Activated naive CD4-positive, alpha-beta T cell treated with anti-CD3 and anti-CD28 coated beads, Interleukin-2, amount 10 ng/mL, durations not matched to agents 7 days and 5 days (primary cell): ENCODE measurements around the gene PHGDH.
"Not testable (repeated sequence)": the region's sequence is repeated elsewhere in the genome, so short reads cannot be mapped to it uniquely, and the experiment has no call there.

ENCODE experiments used
- CTCF ChIA-PET: fragments of 350-600 bp; sonication (Branson Sonifier 250); formaldehyde crosslinking; loops from one replicate; lab custom pipeline; 2021; ENCODE audit warnings: antibody characterized with exemption; lab: Charles Lee
- DNase-seq: peaks from one replicate; pipeline ENCODE4 v3.0.0-alpha.2; 2020
- H3K27ac Mint-ChIP-seq: one replicate; pipeline ENCODE4 v1.8.0; 2021; ENCODE audit warnings: mild to moderate bottlenecking, moderate library complexity, mixed read lengths
- H3K27me3 Mint-ChIP-seq: one replicate; pipeline ENCODE4 v1.8.0; 2021; ENCODE audit warnings: mild to moderate bottlenecking, mixed read lengths
- H3K36me3 Mint-ChIP-seq: one replicate; pipeline ENCODE4 v1.8.0; 2021; ENCODE audit warnings: mixed read lengths
- H3K4me1 Mint-ChIP-seq: one replicate; pipeline ENCODE4 v1.8.0; 2021; ENCODE audit warnings: mixed read lengths
- H3K4me3 Mint-ChIP-seq: one replicate; pipeline ENCODE4 v1.8.0; 2021; ENCODE audit warnings: mild to moderate bottlenecking, moderate library complexity, mixed read lengths
- H3K9me3 Mint-ChIP-seq: one replicate; pipeline ENCODE4 v1.8.0; 2021; ENCODE audit warnings: mixed read lengths

PHGDH gene

DNA sequence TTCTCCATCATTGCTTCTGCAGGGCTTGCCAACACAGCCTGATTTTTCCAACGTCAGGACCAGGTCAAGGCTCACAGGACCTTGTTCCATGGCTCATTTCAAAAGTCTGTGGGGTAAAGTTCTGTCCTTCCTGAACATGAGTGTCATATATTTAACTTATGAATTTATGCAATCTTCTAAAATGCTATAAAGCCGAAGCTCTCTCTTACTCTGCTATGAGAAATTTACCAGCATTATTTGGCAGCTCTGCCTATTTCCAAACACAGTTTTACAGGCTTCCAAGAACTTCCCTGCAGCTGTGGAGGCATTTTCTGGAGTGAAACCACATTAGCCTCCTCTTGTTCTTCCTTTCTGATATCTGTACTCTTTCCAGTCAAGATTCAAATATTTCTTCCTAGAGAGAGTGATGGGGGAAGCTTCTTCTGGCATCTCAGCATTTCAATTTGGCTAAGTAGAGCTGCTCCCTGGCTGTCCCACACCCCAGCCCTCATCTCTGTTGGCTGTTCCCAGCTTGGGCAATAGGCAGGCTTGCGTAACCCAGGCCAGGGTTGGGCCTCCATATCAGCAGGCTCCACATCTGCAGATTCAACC, 72.6 kb downstream of the PHGDH start:
- DNase-seq: no peak
- H3K27ac Mint-ChIP-seq: no peak overlapping the region
- CTCF ChIA-PET: interaction anchor here (1.1 kb wide), 1 partner anchor 25 kb away, joined by 3 read pairs; no protein-coding TSS in a partner anchor
- H3K36me3 Mint-ChIP-seq: no peaks in the 10 kb centered on the region
- no peak overlapping the region for H3K4me3 Mint-ChIP-seq
- H3K9me3 Mint-ChIP-seq: no peaks in the 10 kb centered on the region
- H3K4me1 Mint-ChIP-seq: peaks cover 31% of the 10 kb centered on the region
- H3K27me3 Mint-ChIP-seq: peaks cover 49% of the 10 kb centered on the region

DNA sequence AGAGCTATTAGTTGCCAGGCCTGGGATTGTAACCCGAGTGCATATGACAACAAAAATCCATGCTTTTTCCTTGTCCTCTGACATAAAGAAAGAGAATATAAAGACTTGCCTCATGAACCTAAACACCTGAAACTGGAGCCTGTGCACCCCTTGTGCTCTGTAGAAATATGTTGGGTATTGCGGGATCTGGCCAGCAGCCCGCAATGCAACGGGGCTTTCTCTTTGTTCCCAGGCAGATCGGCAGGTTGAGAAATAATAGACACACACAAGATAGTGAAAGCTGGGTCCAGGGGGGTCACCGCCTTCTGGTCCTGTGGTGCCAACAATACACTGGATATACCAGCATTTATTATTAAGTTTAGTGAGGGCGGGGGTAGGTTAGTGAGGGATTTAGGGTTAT, 74.3 kb downstream of the PHGDH start:
- CTCF ChIA-PET: interaction anchor here (0.6 to 2.1 kb wide), 3 partner anchors 10 to 84 kb away, joined by 3 to 5 read pairs (median 3); no protein-coding TSS in a partner anchor
- Mint-ChIP-seq H3K27me3 (peaks cover 32% of the 10 kb centered on the region), H3K4me1 (peaks cover 31% of the 10 kb centered on the region), H3K27ac (peak overlapping the region; percentile 42)
- DNase-seq, H3K4me3 Mint-ChIP-seq, H3K9me3 Mint-ChIP-seq, H3K36me3 Mint-ChIP-seq: not testable (repeated sequence)

DNA sequence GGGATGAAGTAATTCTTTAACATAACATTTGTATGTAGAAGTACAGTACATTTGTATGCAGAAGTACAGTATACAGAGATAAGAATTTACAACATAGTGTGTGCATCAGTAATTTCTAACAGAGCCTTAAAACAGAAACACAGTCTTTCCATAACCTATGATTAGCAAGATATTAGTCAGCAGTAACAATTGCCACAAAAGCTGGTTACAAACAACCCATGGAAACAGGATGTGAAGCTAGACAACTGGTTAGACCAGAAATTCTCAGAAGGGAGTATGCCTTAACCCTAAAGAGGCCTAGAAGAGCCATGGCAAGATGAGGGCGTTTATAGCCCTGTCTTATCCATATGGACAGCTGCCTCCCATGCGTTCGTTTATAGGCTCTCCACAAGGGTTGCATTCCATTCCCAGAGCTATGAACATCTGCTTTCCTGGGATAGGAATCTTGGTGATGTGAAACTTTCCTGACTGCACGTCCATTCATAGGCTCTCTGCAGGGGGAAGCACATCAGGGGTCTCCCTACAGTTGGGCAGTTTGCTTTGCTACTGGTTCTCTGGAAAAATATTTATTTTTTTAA, 74.8 kb downstream of the PHGDH start:
- H3K27me3 Mint-ChIP-seq: peaks cover 27% of the 10 kb centered on the region
- H3K4me3 Mint-ChIP-seq, H3K27ac Mint-ChIP-seq, H3K36me3 Mint-ChIP-seq, H3K9me3 Mint-ChIP-seq: not testable (repeated sequence)
- CTCF ChIA-PET: interaction anchor here (1.0 to 2.1 kb wide), 2 partner anchors 22 to 84 kb away, joined by 3 to 5 read pairs; no protein-coding TSS in a partner anchor
- peak; percentile 23 for DNase-seq
- peaks cover 31% of the 10 kb centered on the region for H3K4me1 Mint-ChIP-seq

DNA sequence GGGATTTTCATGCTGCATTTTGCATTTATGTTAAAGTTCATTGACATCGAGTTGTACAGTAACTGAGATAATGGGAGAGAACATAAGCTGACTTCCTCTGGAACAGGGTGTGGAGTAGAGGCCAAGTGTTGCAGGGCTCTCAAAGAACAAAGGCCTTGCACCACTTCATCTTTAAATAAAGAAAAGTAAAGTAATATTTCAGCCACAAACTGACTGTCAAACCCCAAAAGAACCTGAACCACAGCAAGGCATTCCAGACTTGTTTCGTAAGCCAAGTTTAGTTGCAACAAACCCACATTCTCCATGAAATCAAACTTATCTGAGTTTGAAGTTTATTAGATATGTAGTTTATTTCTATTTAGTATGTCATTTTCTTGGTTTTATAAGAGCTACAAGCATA, 76.0 kb downstream of the PHGDH start:
- no peaks in the 10 kb centered on the region for H3K36me3 Mint-ChIP-seq
- H3K9me3 Mint-ChIP-seq: no peaks in the 10 kb centered on the region
- H3K27ac Mint-ChIP-seq: no peak overlapping the region
- CTCF ChIA-PET: interaction anchor here (0.9 to 1.2 kb wide), 2 partner anchors 19 to 44 kb away, joined by 3 to 4 read pairs; no protein-coding TSS in a partner anchor
- H3K27me3 Mint-ChIP-seq: peaks cover 15% of the 10 kb centered on the region
- H3K4me3 Mint-ChIP-seq: no peak overlapping the region
- peaks cover 31% of the 10 kb centered on the region for H3K4me1 Mint-ChIP-seq
- DNase-seq: no peak

DNA sequence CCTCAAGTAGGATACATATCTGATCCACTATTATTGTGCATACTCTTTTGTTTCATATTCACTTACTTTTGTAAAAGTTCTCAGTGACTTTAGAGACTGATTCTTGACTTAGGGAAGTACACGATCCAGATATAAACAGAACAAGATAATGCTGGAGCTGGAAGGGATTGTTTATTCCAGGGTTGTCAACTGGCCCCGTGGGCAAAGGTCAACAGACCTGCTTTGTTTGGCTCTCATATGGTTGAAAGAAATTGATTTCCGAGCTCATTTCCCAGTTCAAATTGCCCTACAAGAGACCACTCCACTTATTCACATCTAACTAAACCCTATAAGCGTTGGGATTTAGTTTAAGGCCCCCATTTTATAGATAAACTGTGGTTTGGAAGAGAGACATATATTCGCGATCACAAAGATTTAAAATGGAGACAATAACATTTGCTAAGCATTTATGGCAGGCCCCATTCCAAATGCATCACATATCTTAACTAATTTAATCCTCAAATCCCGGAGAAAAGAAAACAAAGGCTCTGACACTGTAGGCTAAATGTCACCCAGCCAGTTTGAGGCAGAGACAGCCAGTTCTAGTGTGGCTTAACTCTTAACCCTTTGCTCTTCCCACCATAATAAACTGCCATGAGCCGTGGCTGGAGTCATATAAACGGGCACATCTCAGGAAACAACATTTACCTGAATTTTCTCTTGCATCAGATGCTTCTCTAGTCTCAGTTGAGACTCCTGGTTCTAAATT, 78.9 kb downstream of the PHGDH start:
- Mint-ChIP-seq H3K27ac (no peak overlapping the region), H3K4me3 (no peak overlapping the region), H3K36me3 (no peaks in the 10 kb centered on the region), H3K27me3 (no peaks in the 10 kb centered on the region), H3K4me1 (peaks cover 18% of the 10 kb centered on the region), H3K9me3 (no peaks in the 10 kb centered on the region)
- CTCF ChIA-PET: no interaction called here
- DNase-seq: no peak

DNA sequence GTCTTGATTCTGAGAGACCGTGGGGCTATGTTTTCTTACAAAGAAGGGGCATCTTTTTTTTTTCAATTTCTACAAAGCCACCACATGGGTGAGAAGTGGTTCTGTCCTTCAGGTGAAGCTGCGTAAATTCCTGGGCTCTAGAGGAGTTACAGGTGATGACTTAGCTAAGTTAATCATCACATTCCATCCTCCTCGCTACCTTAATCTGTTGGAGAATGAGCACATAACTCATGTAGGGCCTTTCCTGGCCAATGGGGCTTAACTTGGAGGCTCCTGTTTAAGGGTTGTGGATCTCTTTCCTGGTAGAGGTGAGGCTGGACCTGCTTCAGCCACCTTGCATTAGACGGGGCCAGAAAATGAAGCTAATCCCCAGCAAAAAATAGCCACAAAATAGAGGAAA, 79.6 kb downstream of the PHGDH start:
- Mint-ChIP-seq H3K27ac (no peak overlapping the region), H3K9me3 (no peaks in the 10 kb centered on the region), H3K36me3 (no peaks in the 10 kb centered on the region), H3K4me1 (peaks cover 11% of the 10 kb centered on the region), H3K4me3 (no peak overlapping the region), H3K27me3 (no peaks in the 10 kb centered on the region)
- CTCF ChIA-PET: interaction anchor here (0.6 kb wide), 1 partner anchor 128 kb away, joined by 3 read pairs; no protein-coding TSS in a partner anchor
- DNase-seq: no peak
